ENCODE data around the gene CD300A. TPM values are rescaled to one million over a fixed set of nuclear protein-coding genes. Genes with fewer than 3 reads are reported as not detected.
"Not testable (repeated sequence)": the region's sequence is repeated elsewhere in the genome, so short reads cannot be mapped to it uniquely, and the experiment has no call there.

The CD300A gene
- total RNA-seq, 1 donor from 2014 or later, result 3.9 TPM

- peaks cover 12% of the 10 kb centered on the region for H3K27me3 Mint-ChIP-seq
- no peak overlapping the region for H3K4me3 Mint-ChIP-seq (ENCODE audit: low read depth)
- H3K9me3 Mint-ChIP-seq (ENCODE audit: low read depth), result peaks cover 13% of the 10 kb centered on the region
- TF ChIP-seq, protein P1, sequence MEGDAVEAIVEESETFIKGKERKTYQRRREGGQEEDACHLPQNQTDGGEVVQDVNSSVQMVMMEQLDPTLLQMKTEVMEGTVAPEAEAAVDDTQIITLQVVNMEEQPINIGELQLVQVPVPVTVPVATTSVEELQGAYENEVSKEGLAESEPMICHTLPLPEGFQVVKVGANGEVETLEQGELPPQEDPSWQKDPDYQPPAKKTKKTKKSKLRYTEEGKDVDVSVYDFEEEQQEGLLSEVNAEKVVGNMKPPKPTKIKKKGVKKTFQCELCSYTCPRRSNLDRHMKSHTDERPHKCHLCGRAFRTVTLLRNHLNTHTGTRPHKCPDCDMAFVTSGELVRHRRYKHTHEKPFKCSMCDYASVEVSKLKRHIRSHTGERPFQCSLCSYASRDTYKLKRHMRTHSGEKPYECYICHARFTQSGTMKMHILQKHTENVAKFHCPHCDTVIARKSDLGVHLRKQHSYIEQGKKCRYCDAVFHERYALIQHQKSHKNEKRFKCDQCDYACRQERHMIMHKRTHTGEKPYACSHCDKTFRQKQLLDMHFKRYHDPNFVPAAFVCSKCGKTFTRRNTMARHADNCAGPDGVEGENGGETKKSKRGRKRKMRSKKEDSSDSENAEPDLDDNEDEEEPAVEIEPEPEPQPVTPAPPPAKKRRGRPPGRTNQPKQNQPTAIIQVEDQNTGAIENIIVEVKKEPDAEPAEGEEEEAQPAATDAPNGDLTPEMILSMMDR (IDR thresholded peaks at IDR 0.05; ENCODE audit: unreplicated experiment), result no peak
- DNase-seq (ENCODE audit: low spot score, unreplicated experiment), result no peak
- peaks cover 8% of the 10 kb centered on the region for H3K36me3 Mint-ChIP-seq (ENCODE audit: insufficient read depth)
- no peaks in the 10 kb centered on the region for H3K4me1 Mint-ChIP-seq (ENCODE audit: low read depth)
- no peak overlapping the region for H3K27ac Mint-ChIP-seq
These were observed 49.5 kb downstream of the CD300A start for GRCh38 chr17:74515941-74516340.

GRCh38 chr17:74516561-74517328, 50.3 kb downstream of the CD300A start:
- H3K27ac Mint-ChIP-seq, result no peak overlapping the region
- peaks cover 16% of the 10 kb centered on the region for H3K27me3 Mint-ChIP-seq
- TF ChIP-seq, protein P1 (IDR thresholded peaks at IDR 0.05; ENCODE audit: unreplicated experiment), result no peak
- peaks cover 13% of the 10 kb centered on the region for H3K9me3 Mint-ChIP-seq (ENCODE audit: low read depth)
- H3K4me1 Mint-ChIP-seq (ENCODE audit: low read depth), result no peaks in the 10 kb centered on the region
- peaks cover 8% of the 10 kb centered on the region for H3K36me3 Mint-ChIP-seq (ENCODE audit: insufficient read depth)
- DNase-seq (ENCODE audit: low spot score, unreplicated experiment), result no peak
- H3K4me3 Mint-ChIP-seq (ENCODE audit: low read depth), result no peak overlapping the region

DNA sequence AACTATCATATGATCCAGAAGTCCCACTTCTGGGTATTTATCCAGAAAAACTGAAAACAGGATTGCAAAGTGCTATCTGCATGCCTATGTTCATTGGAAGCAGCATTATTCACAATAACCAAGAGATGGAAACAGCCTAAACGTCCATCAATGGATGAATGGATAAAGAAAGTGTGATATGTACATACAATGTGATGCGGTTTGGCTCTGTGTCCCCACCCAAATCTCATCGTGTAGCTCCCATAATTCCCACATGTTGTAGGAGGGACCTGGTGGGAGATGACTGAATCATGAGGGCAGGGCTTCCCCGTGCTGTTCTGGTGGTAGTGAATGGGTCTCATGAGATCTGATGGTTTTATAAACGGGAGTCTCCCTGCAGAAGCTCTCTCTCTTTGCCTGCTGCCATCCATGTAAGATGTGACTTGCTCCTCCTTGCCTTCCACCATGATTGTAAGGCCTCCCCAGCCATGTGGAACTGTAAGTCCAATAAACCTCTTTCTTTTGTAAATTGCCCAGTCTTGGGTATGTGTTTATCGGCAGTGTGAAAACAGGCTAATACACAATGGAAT, 52.1 kb downstream of the CD300A start:
- H3K36me3 Mint-ChIP-seq (ENCODE audit: insufficient read depth); H3K4me1 Mint-ChIP-seq (ENCODE audit: low read depth); H3K4me3 Mint-ChIP-seq (ENCODE audit: low read depth); H3K27ac Mint-ChIP-seq; DNase-seq (ENCODE audit: low spot score, unreplicated experiment): not testable (repeated sequence)
- H3K27me3 Mint-ChIP-seq, result peaks cover 16% of the 10 kb centered on the region
- H3K9me3 Mint-ChIP-seq (ENCODE audit: low read depth), result peaks cover 13% of the 10 kb centered on the region

DNA sequence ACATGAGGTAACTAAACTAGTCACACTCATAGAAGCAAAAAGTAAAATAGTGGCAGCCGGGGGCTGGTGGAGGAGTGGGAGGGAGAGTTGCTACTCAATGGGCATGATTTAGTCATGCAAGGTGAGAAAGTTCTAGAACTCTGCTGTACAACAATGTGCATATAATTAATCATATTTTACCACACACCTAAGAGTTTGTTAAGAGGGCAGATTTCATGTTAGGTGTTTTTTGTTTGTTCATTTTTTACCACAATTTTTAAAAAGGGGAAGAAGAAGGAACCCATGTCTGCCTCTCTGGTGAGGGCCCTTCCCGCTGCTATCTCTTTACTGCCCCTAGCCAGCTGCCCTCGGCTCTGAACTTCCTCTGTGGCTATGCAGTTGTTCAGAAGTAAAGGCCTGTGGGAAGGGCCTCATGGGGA, 53.6 kb downstream of the CD300A start:
- Mint-ChIP-seq H3K4me1 (ENCODE audit: low read depth) (no peaks in the 10 kb centered on the region), H3K4me3 (ENCODE audit: low read depth) (no peak overlapping the region), H3K27ac (no peak overlapping the region), H3K27me3 (peaks cover 26% of the 10 kb centered on the region), H3K36me3 (ENCODE audit: insufficient read depth) (peaks cover 2% of the 10 kb centered on the region), H3K9me3 (ENCODE audit: low read depth) (peaks cover 3% of the 10 kb centered on the region)
- TF ChIP-seq, protein P1 (IDR thresholded peaks at IDR 0.05; ENCODE audit: unreplicated experiment), result no peak
- DNase-seq (ENCODE audit: low spot score, unreplicated experiment), result no peak

DNA sequence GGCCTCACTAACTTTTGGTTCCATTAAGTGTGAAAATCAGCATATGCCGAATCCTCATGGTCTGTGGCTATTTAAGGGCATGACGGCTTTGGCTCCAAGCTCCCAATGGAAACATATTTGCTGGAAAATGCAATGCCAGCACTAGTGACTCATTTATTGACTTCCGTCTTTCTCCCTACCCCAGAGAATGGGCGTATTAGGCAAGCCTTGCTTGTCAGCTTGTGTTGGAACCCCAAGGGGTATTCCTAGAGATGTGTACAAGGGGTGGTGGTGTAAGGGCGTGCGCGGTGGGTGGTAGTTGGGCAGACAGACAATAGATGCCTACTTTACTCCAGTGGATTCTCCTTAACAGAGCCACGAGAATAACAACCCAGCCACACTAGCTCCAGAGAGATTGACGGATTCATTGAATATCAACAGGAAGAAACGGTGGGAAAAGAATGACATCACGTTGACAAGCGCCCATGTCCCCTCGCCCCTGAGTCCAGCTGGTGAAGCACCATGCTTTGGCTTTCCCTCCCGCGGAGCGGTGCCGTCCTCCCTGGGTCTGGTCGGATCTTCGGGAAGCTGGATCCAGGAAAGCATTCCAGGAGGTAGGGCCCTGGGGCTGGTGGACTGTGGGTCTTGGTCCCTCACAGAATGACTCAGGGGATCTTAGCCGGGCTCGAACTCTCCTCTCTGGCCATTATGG, 54.5 kb downstream of the CD300A start:
- Mint-ChIP-seq H3K4me1 (ENCODE audit: low read depth) (no peaks in the 10 kb centered on the region), H3K4me3 (ENCODE audit: low read depth) (no peak overlapping the region), H3K9me3 (ENCODE audit: low read depth) (peaks cover 3% of the 10 kb centered on the region), H3K36me3 (ENCODE audit: insufficient read depth) (peaks cover 2% of the 10 kb centered on the region), H3K27me3 (peaks cover 26% of the 10 kb centered on the region), H3K27ac (no peak overlapping the region)
- TF ChIP-seq, protein P1 (IDR thresholded peaks at IDR 0.05; ENCODE audit: unreplicated experiment), result no peak
- no peak for DNase-seq (ENCODE audit: low spot score, unreplicated experiment)

Measured in progenitor cell of endocrine pancreas (in vitro differentiated cells).